Activated CD8-positive, alpha-beta memory T cell treated with anti-CD3 and anti-CD28 coated beads, Interleukin-2, amount 50 U/mL, for 24 hours (primary cell): ENCODE measurements around the gene CDC6.

Experiments
- DNase-seq: peaks from one replicate; pipeline ENCODE4 v3.0.0-alpha.2; 2020; ENCODE audit errors: extremely low read depth

CDC6 gene

DNA sequence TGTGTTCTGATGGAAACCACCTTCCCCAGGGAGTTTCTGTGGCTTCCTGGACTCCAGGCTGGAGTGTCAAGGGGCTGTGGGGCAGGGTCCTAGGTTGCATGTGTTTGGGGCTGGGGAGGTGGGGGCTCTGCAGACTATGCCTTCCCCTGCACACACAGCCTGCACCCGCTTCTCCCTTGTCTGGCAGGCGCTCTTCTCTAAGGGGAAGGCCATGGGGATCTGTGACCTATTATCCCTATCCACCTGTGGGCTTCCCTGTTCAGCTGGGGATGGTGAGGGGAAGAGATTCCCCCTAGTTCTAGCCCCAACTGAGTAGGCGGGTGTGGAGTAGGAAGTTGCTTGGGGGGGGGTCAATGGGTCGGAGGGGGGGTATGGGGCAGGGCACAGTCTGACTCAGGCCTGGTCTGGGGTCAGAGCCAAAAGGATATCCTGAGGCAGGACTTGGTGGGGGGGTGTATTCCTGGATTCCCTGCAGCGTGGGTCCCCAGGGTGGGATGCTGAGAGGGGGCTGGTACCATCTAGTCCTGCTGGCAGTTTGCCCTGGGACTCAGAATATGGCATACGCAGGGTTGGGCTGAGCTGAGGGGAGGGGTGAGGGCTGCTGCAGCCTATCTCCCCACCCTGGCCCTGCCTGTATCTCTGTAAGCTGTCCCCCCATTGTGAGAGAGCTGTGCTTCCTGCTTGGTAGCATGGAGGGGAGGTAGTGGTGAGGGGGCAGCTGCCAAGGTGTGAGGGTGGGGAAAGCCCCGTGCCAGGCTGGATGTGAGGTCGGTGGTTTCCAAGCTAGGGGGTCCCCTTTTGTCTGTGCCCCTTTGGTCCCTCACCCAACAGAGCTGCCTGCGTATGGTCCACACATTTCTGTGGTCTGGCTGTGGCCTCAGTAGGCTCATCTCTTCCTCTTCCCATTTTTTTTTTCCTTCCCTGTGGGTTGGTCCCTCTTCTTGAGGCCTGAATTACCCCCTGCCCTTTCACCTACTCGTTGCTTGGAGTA lies 36.0 kb downstream of the CDC6 start:
- DNase-seq = peak; percentile 56

- DNase-seq = no peak
These were observed 37.7 kb downstream of the CDC6 start for GRCh38 chr17:40325156-40326013.

GRCh38 chr17:40326014-40326831 lies 38.5 kb downstream of the CDC6 start:
- no peak for DNase-seq

GRCh38 chr17:40326832-40327199 lies 39.1 kb downstream of the CDC6 start:
- no peak for DNase-seq

- no peak for DNase-seq
These were observed 39.6 kb downstream of the CDC6 start for GRCh38 chr17:40327244-40327729.

DNA sequence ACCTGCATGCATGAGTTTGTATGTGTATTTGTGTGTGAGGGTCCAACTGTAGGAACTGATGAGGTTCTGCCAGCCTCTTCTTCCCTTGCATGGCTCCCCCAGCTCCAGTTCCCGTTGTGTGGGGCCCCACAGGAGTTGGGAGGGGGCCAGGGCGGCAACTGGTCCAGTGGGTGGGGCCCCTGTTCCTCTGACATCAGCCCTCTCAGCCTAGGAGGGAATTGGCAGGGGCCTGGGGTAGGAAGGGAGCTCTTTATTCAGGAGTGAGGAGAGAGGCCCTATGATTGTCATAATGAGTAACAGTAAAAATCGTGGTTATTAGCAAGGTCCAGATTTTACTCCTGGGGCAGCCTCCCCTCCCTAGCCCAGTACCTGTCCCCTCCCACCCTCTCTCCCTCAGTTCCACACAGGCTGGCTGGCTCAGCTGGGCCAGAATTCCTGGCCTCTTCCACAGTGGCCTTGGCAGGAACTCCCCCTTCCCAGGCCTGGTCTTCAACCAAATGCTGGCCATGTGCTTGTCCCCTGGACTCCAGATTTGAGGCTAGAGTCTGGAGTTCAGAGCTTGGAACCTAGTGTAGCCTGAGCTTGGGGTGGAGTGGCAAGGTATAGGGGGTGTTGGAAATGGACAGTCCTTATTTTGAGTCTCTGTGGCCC lies 40.2 kb downstream of the CDC6 start:
- no peak for DNase-seq

DNA sequence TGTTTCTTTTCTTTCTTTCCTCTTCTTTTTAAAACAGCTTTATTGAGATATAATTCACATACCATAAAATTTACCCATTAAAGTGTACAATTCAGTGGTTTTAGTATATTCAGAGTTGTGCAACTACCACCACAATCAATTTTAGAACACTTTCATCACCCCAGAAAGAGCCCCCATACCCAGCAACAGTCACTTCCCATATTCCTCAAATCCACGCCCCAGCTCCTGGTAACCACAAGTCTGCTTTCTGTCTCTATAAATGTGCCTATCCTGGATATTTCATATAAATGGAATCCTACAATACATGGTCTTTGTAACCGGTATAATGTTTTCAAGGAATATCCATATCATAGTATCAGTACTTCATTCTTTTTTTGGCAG lies 40.7 kb downstream of the CDC6 start:
- DNase-seq = no peak

DNA sequence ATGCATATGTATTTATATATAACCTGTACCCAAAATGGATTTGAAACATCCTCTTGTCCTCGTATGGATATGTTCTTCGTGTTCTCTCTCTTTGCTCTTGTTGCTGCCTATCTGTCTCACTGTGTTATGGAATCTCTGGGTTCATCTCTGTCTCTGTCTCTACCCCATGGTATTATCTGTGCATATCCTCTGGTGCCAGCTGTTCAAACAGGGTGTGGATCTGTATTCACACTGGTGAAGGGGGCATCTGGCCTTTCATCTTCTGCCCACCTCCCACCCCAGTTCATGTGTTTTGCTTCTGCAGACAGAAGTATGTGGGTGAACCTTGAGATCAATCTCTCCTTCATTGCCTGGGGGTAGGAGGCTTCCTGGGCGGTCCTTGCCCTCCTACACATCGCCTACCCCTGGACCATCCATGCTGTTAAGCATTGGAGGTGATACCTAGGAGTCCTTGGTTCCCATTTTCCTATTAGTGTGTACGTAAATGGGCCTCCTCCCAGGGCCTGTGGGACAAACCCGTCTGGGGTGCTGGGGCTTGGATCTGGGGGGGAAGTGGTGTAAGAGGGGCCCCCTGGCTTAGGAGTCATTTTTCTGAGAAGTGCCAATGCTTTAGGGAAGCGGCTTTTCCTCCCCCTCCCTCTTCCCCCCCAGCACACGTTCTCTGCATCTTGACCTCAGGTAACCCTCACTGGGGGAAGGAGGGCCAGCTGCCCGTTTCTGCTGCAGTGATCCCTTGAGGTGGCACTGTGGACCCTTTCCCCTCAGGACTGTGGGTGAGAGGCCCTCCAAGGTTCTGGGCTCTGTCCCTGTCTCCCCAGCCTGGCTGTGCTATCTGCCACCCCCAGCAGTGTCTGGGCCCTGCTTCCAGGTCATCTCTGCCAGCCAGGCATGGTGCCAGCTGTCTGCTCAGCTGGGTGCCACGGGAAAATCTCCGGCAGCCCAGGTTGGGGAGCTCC lies 42.4 kb downstream of the CDC6 start:
- no peak for DNase-seq

DNA sequence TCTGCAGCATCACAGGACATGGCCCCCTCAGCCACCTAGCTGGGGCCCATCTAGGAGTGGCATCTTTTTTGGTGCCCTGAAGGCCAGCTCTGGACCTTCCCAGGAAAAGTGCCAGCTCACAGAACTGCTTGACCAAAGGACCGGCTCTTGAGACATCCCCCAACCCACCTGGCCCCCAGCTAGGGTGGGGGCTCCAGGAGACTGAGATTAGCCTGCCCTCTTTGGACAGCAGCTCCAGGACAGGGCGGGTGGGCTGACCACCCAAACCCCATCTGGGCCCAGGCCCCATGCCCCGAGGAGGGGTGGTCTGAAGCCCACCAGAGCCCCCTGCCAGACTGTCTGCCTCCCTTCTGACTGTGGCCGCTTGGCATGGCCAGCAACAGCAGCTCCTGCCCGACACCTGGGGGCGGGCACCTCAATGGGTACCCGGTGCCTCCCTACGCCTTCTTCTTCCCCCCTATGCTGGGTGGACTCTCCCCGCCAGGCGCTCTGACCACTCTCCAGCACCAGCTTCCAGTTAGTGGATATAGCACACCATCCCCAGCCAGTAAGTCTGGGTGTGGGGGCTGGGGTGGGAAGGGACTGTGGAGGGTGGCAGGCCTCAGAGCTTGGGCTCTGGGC lies 43.3 kb downstream of the CDC6 start:
- no peak for DNase-seq

DNA sequence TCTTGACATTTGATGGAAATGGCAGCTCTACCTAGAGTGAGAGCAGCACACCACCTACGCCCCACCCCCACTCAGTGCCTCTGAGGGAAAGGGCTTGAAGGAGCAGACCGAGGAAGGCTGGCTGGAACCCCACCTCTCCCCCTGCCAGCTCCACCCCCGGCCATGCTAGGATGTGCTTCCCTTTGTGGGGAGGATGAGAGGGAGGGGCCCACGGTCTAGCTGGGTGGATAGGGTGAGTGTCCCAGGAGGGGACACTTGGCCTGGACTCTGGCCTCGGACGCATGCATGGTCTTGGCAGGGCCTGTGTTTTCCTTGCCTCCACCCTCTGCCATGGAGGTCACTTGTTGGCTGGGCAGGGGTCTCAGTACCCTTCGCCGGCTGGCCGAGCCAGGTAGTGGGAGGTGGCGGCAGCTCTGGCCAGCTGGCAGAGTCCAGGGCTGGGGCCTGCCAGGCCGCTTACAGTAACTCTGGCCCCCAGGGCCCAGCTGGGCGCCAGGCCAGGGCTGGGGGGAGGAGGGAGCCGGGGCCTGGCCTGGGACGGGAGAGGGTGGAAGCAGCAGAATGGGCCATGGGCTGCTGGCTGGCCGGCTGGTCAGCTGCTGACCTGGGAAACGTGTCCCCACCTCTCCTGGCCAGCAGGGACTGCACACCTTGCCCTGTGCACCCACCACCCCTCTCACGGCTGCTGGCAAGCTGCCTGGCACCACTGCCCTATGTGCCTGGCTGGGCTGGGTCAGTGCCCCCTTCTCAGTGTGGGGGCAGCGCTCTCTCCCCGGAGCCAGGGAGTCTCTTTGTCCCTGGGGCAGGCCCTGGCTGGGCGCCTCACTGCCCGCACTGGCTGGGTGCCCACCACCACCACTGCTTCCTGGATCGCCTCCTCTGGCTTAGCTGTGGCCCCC lies 44.3 kb downstream of the CDC6 start:
- no peak for DNase-seq

DNA sequence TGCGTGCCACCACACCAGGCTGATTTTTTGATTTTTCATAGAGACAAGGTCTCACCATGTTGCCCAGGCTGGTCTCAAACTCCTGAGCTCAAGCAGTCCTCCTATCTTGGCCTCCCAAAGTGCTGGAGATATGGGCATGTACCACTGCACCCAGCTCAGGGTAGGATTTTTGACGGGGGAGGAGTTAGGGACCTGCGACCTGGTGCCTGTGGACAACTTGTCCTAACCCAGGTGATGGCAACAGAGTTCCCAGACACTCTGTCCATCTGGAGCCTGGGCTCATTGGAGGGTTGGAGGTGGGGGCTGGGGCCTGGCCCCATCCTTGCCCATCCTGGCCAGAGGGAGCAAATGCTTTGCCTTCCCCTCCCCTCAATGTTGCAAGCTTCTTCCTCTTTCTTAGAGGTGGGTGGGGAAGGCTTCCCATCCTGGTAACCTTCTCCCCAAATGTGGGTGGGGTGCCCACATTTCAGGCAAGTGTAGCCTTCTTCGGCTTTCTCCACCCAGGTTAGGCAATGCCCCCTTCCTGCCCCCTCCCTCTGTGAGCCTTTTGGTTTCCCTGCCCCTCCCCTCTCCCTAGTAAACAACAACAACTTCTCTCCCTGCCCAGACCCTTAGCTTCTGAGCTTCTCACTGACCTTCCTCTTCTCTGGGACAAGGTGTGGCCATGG lies 46.2 kb downstream of the CDC6 start:
- DNase-seq = no peak

- DNase-seq = no peak
These were observed 47.9 kb downstream of the CDC6 start for GRCh38 chr17:40335620-40336019.

DNA sequence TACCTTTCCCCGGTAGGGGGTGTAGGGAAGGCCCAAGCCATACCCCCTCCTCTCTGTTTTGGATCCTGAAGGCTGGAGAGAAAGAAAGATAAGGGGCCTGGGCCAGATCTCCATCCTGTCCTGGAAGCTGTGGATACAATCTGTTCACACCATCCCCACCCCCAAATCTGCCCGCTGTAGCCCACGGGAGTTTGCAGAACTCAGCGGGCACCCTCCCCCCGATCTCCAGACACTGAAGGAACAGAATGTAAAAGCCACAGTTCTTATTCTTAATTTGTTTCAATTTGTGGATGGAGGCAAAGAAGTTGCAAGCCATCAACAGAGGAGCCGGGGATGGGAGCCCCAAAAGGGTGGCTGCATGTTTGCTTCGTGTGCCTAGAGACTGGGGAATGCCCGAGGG lies 49.7 kb downstream of the CDC6 start:
- no peak for DNase-seq

DNA sequence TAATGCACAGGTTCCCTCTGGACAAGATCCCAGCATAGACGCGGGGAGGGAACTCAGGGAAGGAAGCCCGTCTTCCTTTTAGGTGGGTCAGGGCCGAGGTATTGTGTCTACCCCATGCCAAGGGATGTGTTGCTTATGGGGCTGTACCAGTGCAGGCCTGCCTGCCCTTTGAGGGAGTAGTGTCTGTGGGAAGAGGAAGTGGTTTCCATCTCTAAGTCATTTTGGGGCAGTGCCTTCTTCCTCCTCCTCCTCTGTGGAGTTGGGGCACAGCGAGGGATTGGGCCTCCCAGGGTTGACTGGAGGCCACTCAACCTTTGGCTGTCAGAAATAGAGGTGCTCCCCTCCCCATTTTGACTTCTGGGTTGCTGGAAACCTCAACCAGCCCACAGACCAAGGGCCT lies 50.4 kb downstream of the CDC6 start:
- no peak for DNase-seq

GRCh38 chr17:40338941-40339649 lies 51.4 kb downstream of the CDC6 start:
- no peak for DNase-seq

GRCh38 chr17:40340327-40340726 lies 52.6 kb downstream of the CDC6 start:
- no peak for DNase-seq
